Activated T-cell treated with anti-CD3 and anti-CD28 coated beads, Interleukin-2, amount 50 U/mL, for 48 hours (primary cell): ENCODE measurements around the gene LIPM.

Experiments used
- DNase-seq, 2 experiments: peaks; one replicate each; pipeline ENCODE4 v3.0.0-alpha.2; 2020

The LIPM gene

DNA sequence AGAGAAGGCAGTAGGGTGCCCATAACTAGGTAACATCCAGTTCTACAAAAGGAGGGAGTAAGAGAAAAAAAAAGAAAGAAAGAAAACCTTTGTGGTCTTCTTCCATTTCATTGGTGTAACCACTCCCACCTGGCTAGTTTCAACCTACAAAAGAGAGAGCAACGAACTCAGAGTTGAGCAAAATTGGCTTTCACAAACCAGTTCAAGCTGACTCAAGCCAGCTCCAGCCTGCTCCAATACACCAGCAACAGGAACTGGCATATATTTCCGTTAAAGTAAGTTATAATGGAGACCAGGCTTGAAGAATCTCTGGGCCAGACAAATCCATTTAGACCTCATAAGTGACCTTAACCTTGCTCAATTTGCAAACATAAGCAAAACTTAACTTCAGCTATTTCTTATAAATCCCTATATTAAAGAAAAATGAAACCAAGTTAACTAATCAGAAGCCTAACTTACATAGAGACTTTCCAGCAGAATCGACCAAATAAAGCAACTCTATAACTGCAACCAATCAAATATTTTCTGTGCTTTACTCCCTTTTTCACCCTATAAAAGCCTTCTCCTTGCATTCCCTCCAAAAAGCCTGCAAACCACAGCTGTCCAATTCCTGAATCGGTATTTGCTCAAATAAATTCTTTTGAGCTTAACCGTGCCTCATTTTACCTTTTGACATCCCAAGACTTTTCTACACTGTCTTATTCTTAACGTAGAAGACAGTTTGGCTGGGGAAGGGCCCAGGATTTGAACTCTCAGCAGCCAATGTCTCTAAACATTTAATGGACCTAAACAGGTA, 39.0 kb downstream of the LIPM start:
- no peak for DNase-seq

DNA sequence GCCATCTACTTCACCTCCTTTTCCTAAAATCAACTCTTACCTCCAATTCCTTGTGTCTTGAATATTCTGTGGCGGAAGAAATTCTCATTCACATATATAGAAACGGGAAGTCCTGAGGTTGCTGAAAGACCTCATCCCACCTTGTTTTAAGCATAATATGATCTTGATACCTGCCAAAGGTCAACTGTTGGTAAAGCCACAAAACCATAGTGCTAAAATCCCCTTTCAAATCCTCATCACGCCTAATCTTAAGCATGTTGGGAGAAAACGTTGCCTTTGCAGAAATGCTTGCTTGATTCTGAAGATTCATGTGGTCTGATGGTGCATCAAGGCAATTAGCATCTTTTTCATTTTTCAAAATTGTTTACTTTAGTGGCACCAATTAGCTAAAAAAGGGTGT, 40.6 kb downstream of the LIPM start:
- DNase-seq, result no peak

DNA sequence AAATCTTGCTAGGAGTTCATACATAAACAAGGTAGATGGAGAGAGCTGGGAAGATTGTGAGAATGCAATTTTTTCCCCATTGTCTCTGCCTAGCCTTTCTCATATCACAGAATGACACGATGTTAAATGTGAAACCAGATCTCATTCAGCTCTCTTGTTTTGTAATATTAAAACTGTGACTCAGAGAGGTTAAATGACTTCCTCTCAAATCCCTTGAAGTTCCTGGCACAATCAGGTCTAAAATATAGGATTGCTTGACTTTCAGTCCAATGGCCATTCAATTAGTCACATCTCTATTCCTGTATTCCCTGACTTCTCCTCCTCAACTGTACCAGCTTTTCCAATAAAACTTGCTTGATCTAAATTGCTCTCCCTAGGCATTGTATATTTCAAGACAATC, 46.0 kb downstream of the LIPM start:
- DNase-seq, result no peak

DNA sequence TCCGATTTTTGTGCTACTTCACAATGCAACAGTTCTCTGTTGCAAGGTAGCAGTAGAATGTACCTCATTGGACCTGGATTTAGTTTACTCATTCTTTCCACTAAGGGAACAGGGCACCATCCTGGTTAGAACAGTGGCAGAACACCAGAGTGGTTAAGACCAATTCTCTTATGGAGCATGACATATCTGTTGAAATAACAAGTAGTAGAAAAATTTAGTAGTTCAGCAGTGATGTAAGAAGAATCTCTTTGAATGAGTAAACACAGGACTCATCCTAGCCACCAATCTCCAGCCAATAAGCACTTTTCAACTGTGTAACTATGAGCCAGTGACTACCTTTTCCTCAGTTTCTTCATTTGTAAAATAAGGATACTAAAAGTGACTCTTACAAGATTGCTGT, 46.7 kb downstream of the LIPM start:
- DNase-seq, result no peak

DNA sequence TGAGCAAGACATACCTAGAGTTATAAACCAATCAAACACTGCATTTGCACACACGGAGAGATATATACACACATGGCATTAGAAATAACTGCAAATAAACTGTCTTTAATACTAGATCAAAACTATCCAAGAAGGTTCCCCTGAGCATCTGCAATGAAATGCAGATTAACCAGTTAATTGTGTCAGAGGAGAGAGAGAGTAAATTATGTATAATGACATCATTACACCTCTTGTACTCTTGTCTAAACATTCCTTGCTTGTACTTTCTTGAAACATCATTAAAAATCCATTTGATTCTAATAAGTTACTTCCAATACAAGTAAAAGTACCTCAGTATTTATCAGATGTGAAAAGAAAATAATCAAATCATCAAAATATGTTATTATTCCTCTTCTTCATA, 48.2 kb downstream of the LIPM start:
- DNase-seq, result no peak

DNA sequence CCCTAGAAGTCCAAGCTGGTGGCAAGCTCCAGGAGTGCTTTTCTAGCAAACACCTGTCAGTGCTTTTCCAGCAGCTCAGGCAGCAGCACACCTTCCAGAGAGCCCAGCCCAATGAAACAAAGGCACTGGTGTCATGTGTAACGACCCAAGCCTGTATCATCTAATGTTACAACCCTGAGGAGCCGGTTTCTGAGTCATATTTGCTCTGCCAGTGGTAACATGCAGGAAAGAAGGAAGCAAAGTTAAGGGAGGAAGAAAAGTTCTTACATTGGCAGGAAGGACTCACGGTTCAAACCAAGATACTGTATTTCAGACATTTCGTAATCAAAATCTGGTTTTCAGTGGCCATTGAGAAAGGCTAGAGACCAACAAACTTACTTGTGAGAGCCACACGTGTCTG, 49.2 kb downstream of the LIPM start, which contains the start of gene ANKRD22:
TSS of gene ANKRD22 (minus strand) at position 139 of the 400 bp plus-strand sequence. CDS start 237 bp downstream, outside the sequence.
- no peak for DNase-seq

DNA sequence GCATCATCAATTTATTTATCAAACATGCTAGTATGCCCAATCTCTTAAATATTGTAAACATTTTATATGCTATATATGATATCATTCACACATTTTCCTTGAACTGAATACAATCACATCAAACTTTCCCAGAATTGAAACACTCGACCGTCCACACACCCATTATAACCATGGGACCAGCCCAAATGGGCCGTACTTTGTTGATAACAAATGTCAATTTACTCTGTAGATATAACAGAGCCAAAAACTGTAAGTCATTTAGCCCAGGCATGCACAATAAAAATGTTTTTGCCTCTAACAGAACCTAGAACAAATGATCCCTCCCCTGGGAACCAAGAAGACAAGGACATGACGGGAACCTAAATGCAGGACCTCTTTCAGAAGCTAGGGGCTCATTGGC, 49.8 kb downstream of the LIPM start:
- DNase-seq, result no peak

DNA sequence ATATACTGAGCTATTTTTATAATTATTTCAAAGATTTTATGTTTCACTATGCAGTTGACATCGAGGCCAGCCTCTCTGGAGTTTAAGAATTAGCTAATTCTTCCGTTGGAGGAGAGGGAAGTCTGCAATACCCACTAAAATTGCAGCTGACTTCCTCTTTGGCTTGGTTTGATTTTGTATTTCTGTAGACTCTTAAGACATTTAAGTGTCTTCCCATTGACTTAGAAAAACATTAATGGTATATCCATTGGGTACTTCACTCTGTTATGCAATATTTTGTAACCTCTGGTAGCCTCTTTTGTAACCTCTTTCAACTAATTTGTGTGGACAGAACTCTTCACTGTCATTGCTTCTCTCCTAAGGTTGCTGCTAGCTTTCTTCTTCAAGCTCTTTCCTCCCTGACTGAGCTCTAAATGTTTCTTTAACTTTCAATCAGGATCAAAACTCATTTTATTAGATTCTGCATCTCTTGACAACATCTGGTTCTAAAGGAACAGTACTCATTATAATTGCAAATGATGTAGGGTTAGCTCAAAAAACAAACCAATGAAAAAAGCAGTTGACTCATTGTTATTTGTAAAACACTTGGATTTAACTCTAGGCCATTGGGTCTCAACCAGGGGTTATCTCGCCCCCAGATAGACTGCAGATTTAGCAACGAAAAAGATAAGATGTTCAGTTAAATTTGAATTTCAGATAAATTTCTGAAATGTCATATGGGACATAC, 50.8 kb downstream of the LIPM start:
- no peak for DNase-seq

DNA sequence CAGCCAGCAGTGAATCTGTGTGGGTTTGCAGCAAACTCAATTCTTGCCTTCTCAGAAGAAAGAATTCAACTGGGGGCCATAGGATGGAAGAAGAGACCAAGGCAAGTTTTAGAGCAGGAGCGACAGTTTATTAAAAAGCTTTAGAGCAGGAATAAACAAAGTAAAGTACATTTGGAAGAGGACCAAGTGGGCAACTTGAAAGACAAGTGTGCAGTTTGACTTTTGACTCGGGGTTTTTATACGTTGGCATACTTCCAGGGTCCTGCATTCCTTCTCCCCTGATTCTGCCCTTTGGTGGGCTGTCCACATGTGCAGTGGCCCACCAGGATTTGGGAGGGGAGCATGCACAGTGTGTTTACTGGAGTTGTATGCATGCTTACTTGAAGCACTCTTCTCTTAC, 52.2 kb downstream of the LIPM start:
- DNase-seq, result no peak

DNA sequence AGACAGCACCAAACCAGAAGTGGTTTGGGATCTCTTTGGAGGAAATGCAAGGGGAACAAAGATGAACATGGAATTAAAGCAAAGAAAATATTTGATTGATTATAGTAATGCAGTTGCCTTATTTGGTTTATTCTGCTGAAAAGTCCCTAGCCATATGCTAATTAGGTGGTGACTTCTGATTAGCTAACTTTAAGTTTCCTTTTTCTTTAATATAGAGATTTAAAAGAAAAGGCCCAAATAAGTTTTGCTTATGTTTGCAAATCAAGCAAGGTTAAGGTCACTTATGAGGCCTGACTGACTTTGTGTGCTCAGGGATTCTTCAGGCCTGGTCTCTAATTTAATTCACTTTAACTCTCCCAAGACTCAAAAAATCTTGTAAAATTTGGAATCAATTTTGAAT, 55.3 kb downstream of the LIPM start:
- DNase-seq, result no peak

DNA sequence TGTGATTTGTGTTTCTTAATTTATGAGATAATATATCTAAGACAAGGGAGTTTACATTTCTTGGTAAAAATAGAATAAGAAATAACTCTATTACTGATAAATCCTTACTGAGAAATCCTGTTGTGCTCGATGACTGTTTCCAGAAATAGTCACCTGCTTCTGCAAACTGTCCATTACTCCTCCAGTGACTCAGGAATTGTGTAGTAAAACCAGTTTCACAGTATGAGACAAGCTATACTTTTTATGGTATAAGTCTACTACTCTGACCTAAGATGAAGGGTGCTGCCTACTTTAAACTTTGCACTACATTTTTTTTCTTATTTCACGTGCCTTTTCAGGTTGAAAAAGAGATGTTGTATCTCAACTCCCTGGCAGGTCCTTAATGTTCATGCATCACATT, 56.0 kb downstream of the LIPM start:
- no peak for DNase-seq

DNA sequence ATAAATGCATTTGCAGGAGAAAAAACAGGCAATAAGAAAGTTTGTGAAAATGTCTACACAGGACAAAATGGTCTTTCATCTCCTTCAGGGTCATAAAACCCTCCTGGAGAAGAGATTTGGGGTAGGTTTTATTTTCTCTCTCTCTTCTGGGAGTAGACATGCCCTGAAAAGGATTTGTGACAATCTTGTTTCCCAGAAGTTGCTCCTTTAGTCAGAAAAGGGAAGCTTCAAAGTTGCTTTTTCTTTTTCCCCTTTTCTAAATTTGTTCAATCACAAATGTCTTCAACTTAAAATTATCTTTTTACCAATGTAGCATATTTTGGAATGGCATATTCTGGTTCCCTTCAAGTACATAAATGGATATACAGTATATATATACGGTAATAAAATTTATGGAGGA, 58.5 kb downstream of the LIPM start:
- no peak for DNase-seq

DNA sequence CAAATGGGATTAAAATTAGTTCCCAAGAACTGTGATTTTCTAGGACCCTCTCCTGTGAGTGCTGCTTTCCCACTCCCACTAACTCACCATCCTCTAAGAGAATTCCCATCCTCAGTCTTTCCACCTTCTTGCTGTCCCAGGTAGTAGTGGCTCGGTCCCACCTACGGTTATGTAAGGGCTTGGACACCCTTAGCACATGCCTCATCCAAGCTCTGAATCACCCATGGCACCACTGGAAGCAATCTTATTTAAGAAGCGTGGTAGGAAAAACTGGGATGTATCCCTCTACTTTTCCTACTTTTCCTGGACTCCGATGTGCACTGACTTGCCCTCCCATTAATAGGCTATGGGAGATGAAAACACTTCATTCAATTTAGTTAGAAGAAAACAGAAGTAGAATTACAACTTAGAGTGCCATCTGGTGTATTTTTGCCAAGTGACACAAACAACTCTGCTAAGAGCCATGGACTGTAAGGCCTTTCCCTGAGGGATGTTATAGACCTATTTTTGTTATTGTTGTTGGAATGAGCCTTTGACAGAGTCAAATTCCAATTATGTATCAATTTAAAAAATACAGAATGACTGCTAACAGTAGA, 62.8 kb downstream of the LIPM start:
- no peak for DNase-seq

DNA sequence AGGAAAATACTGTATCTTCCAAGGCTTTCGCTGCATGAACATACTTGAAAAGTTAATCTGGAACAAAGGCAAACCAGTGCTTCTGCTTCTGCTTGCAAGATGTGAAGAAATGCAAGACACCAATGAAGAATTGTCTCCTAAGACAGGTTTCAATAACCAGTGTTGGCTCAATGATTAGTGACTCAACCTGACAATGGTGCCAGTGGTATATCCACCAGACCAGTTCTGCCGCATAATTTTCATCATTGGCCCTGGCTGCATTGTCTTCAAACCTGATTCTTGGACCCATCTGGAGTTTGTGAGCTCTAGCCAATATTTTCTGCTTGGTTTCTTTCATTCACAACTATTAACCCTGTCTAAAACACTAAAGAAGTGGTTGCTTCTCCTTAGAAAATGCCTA, 63.9 kb downstream of the LIPM start:
- DNase-seq, result no peak

DNA sequence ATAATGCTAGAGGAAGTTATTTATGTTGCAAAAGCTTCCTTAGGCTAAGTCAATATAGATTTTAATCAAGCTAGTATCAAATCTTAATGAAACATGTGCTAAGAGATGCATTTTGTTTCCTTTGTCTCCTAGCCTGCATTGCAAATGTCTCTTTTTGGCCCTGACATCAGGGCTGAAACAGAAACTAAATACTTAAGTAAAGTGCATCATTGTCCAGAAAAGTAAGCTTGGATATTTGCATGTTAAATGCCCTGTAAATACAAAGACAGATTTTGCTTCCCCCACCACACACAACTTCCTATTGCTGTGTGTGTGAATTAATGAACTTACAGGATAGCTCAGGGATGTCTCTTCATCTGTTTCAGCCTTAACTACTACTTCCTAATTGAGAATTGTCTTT, 67.6 kb downstream of the LIPM start:
- no peak for DNase-seq
